ENCODE data around the gene ZNF584. TPM values are rescaled to one million over a fixed set of nuclear protein-coding genes. Genes with fewer than 3 reads are reported as not detected.

Gene ZNF584
- total RNA-seq, 1 donor from 2014 or later = 16.7 TPM

DNA sequence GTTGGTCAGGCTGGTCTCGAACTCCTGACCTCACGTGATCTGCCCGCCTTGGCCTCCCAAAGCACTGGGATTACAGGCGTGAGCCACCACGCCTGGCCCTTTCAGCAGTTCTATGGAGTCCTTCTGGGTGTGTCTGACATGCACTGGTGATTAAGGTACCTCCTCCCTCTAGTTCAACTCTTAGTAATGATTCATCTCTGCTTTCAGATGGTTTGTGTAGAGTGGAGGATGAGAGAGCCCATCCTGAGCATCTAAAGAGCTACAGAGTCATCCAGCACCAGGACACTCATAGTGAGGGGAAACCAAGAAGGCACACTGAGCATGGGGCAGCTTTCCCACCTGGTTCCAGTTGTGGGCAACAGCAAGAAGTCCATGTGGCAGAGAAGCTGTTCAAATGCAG, 8.2 kb downstream of the ZNF584 start:
- DNase-seq (ENCODE audit: extremely low spot score in 2 of 2) = no peak
- peaks cover 6% of the 10 kb centered on the region for H3K9me3 ChIP-seq
- no peak overlapping the region for H3K4me3 ChIP-seq
- intact Hi-C loops (cut with DNase I) = no loop called here
- H3K4me1 ChIP-seq = no peaks in the 10 kb centered on the region
- no peaks in the 10 kb centered on the region for H3K27me3 ChIP-seq
- no peak overlapping the region for H3K27ac ChIP-seq
- H3K36me3 ChIP-seq = peaks cover 0 to 59% of the 10 kb centered on the region in 2 donors
- TF ChIP-seq POLR2AphosphoS5 (IDR thresholded peaks at IDR 0.05; ENCODE audit: insufficient read depth in 1 of 2, low read depth in 1 of 2) (no peak), CTCF (IDR thresholded peaks at IDR 0.05) (no peak), POLR2A (IDR thresholded peaks at IDR 0.05) (no peak)

GRCh38 chr19:58417071-58417470, 8.6 kb downstream of the ZNF584 start:
- Histone ChIP-seq H3K27ac (no peak overlapping the region), H3K4me1 (no peaks in the 10 kb centered on the region), H3K9me3 (peaks cover 6% of the 10 kb centered on the region), H3K4me3 (no peak overlapping the region), H3K27me3 (no peaks in the 10 kb centered on the region), H3K36me3 (peaks cover 0 to 64% of the 10 kb centered on the region in 2 donors)
- no peak for DNase-seq (ENCODE audit: extremely low spot score in 2 of 2)
- intact Hi-C loops (cut with DNase I) = no loop called here
- TF ChIP-seq POLR2A (IDR thresholded peaks at IDR 0.05) (no peak), POLR2AphosphoS5 (IDR thresholded peaks at IDR 0.05; ENCODE audit: insufficient read depth in 1 of 2, low read depth in 1 of 2) (no peak), CTCF (IDR thresholded peaks at IDR 0.05) (no peak)

GRCh38 chr19:58428617-58429016, 20.2 kb downstream of the ZNF584 start:
- Histone ChIP-seq H3K9me3 (peaks cover 58% of the 10 kb centered on the region), H3K4me1 (no peaks in the 10 kb centered on the region), H3K27ac (no peak overlapping the region), H3K36me3 (peaks cover 0 to 33% of the 10 kb centered on the region in 2 donors), H3K4me3 (no peak overlapping the region), H3K27me3 (no peaks in the 10 kb centered on the region)
- TF ChIP-seq POLR2A (IDR thresholded peaks at IDR 0.05) (no peak), POLR2AphosphoS5 (IDR thresholded peaks at IDR 0.05; ENCODE audit: insufficient read depth in 1 of 2, low read depth in 1 of 2) (no peak), CTCF (IDR thresholded peaks at IDR 0.05) (no peak)
- intact Hi-C loops (cut with DNase I) = no loop called here
- DNase-seq (ENCODE audit: extremely low spot score in 2 of 2) = no peak

DNA sequence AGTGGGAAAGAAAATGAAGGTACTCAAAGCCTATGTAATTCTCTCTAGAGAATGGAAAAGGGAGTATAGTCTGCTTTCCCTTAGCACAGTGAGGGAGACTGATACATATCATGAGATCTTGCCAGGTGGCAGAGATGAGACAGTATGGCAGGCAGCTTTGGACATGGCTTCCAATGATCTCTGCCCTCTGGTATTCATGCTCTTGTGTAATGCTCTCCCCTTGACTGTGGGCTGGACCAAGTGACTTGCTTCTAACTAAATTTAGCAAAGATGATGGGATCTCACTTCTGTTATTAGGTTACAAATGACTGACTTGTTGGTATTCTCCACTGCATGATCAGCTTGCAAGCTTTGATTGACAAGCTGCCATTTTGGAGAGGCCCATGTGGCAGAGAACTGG, 21.3 kb downstream of the ZNF584 start:
- intact Hi-C loops (cut with DNase I) = no loop called here
- peaks cover 69% of the 10 kb centered on the region for H3K9me3 ChIP-seq
- no peak overlapping the region for H3K27ac ChIP-seq

More for the DNA sequence above, 21.3 kb downstream of the ZNF584 start:
- Histone ChIP-seq H3K4me1 (no peaks in the 10 kb centered on the region), H3K27me3 (no peaks in the 10 kb centered on the region), H3K36me3 (peaks cover 7 to 44% of the 10 kb centered on the region in 2 donors), H3K4me3 (no peak overlapping the region)
- TF ChIP-seq POLR2A (IDR thresholded peaks at IDR 0.05) (no peak), POLR2AphosphoS5 (IDR thresholded peaks at IDR 0.05; ENCODE audit: insufficient read depth in 1 of 2, low read depth in 1 of 2) (no peak), CTCF (IDR thresholded peaks at IDR 0.05) (no peak)
- DNase-seq (ENCODE audit: extremely low spot score in 2 of 2) = no peak

Data from vagina (tissue), 2 donors.